ENCODE data around the gene MTAP.

The MTAP gene

DNA sequence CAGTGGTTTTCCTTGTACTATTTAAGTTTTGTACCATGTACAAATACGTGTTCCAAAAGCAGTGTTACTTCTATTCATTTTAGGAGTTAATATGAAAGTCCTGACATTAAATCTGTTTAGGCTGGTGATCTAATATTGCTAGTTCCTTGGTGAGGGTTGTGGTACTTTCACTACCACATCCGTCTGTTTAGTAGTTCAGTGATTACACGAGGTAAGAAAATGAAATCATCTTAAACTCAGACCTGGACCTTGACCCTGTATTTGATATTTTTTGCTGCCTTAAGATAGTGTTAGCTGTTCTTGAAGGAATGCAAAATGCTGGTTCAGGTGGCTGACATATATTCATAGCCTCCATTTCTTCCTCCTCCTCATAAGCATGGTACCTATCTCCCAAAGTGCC lies 50.3 kb downstream of the MTAP start:
- no peak for DNase-seq (ENCODE audit: low spot score)

DNA sequence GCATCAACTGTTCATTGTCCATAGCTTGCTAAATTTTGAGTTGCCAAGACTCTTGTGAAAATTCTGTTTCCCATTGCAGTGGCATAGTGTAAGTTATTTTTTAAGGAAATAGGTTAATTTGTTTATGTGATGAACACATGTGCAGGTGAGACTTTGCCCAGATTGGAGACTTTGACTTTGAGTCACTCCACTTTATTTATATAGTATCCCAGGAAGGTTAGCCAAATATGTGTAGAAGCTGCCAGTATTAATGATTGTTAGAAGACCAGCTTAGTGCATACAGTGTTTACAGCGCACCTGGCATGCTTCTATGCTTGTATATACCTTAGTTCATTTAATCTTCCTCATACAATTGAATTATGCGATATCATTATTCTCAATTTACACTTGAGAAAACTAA lies 51.0 kb downstream of the MTAP start:
- DNase-seq (ENCODE audit: low spot score) = no peak

DNA sequence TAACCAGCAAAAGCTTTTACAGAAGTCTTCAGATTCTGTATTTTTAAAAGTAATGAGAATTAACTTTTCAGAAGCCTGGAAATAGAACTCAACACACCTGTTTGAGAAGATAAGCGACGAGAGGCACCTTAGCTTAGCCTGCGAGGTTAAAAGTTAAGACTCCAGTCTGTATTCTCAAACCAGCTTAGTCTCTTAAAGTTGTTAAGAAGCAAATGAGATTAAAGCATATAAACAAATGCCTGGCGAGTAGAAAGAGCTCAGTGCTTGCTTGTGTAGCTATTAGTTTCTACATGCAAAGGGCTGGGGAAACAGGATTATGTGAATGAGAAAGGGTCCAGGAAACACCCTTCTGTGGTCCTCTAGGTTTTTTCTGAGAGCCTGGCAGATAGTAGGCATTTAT lies 51.7 kb downstream of the MTAP start:
- no peak for DNase-seq (ENCODE audit: low spot score)

DNA sequence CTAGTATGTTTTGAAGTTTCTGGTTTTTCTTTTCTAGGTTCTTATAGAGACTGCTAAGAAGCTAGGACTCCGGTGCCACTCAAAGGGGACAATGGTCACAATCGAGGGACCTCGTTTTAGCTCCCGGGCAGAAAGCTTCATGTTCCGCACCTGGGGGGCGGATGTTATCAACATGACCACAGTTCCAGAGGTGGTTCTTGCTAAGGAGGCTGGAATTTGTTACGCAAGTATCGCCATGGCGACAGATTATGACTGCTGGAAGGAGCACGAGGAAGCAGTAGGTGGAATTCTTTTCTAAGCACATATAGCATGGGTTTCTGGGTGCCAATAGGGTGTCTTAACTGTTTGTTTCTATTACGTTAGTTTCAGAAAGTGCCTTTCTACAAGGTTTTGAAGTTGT lies 52.2 kb downstream of the MTAP start:
- DNase-seq (ENCODE audit: low spot score) = no peak

DNA sequence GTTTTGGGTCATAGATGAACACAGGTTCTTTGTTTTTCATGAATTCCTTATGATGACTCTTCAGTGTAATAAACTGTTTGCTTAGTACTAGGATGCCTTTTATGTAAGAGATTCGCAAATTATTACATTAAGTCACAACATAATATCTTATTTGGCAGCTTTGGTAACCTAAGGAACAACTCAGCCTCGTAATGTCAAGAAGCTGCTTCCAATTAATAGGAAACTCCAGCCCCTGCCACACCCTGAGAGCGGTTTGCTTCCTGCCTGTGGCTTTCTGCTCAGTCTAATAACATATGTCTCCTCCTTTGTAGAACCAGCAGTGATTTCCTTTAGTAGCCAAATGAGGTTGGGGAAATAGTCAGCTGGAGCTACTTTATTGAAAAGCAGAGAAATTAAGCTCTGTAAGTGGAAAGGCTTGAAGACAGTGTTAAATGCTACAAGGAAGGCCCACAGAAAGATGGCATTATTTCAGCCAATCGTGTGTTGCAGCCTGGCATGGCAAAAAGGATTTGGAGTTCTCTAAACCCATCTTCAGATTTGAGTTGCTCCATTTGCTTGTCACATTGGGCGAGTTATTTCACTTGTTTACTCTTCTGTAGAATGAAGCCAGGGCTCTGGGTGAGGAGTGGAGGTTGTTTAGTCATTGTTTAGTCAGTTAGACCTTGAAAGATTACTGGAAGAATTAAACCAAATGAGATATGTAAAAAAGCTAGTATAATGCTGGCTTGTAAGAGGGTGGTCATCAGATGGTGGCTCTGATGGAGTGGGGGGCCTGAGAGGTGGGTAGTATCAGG lies 54.1 kb downstream of the MTAP start:
- DNase-seq (ENCODE audit: low spot score) = peak; percentile 77

DNA sequence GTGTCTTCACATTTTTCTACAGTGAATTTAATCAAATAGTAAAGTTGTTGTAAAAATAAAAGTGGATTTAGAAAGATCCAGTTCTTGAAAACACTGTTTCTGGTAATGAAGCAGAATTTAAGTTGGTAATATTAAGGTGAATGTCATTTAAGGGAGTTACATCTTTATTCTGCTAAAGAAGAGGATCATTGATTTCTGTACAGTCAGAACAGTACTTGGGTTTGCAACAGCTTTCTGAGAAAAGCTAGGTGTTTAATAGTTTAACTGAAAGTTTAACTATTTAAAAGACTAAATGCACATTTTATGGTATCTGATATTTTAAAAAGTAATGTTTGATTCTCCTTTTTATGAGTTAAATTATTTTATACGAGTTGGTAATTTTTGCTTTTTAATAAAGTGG lies 60.4 kb downstream of the MTAP start:
- no peak for DNase-seq (ENCODE audit: low spot score)

DNA sequence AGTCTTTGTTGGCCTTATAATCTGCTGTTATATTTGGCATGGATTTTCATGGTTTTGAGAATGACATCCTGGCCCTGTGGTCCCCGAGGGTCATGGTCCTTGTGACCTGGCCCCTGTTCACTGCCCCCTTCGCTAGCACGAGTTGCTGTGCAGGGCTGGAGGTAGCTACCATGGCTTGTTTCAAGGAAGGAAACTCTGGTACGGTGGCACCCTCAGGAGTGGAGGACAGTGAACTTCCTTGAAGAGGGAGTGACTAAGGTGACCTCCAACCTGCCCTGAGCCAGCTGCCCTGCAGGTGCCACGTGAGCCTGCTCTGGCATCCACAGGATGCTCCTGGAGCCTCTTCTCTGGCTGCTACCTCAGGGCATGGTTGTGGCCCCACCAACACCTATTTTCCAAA lies 62.1 kb downstream of the MTAP start:
- DNase-seq (ENCODE audit: low spot score) = no peak

DNA sequence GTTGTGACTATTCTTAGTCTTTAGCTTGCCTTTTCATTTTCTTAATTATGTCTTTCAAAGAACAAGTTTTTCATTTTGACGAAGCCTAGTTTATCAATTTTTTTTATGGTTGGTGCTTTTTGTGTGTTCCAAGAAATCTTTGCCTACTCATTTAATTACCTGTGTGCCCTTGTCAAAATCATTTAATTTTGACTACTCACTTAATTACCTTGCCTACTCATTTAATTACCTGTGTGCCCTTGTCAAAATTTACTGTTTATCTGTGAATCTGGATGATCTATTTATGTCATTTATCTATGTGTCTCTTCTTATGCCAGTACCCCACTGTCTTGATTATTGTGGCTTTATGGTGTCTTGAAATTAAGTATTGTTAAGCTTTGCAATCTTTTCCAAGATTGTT lies 63.9 kb downstream of the MTAP start:
- no peak for DNase-seq (ENCODE audit: low spot score)

DNA sequence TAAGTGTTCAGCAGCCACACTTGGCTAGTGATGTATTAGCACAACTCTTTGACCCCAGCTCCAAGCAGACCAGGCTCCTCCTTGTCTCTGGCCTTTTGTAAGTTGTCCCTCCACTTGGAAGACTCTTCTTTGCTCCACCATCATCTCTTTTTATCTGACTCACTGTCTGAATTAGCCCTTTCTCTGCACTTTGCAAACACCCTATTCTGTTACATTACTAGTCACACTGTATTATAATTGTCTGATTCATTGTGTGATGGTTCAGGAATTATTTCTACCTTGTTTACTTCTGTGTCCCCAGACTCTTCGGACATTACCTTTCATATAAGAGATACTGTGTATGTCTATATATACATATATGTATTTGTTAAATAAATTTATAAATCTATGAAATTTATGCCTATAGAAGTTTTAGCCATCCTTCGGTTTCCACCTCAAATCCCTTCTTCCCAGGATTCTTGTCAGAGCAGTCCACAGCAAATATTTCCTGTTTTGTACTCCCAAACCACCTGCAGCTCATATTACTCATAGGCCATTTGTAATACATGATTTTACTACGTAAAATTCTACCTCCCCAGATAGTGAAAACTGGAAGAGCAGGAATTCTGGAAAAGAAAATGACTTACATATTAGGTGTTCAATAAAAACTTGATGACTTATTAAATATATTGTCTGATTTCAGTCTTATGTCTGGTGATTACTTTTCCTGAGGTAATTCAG lies 69.0 kb downstream of the MTAP start:
- no peak for DNase-seq (ENCODE audit: low spot score)

DNA sequence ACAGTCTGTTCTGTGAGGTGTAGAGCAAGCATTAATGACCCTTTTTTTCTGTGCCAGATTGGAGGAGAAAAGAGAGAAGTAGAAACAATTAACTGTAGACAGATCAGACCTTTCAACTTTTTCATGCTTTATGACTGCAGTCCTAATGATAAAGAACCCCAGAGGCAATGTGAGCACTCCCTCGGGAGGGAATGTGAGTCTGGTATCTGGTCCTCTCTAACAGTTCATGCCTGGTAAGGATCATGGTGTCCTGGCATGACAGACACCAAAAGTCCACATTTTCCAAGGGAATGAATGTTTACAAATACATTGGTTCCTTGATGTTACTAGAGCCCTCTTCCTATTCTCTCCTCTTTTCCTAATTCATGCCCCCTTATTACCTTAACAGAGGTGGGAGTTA lies 70.3 kb downstream of the MTAP start:
- no peak for DNase-seq (ENCODE audit: low spot score)

DNA sequence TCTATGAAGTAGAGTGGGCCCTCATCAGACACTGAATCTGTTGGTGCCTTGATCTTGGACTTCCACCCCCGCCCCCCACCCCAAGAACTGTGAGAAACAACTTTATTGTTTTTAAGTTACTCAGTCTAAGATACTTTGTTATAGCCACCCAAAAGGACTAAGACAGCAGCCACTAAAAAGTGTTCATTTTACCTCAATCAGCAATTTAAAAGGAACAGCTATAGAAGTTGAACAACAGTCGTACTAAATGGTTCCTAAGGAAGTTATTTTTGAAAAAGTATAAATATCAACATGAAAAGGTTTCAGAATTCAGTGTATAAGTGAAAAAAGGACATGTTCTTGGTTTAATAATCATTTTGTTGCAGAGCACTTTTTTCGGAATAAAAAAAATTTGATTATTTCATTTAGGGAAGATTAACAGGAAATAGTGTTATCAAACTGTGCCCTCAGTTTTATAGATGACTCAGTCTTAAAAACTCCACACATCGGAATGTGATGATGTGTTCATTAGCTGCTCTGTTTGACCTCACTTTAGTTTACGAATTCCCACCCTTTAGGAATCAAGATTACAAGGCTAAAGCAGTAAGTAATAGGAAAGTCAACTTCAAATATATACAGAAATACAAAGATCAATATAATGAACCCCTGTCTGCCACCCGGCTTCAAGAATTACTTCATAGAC lies 71.2 kb downstream of the MTAP start:
- peak; percentile 39 for DNase-seq (ENCODE audit: low spot score)

DNA sequence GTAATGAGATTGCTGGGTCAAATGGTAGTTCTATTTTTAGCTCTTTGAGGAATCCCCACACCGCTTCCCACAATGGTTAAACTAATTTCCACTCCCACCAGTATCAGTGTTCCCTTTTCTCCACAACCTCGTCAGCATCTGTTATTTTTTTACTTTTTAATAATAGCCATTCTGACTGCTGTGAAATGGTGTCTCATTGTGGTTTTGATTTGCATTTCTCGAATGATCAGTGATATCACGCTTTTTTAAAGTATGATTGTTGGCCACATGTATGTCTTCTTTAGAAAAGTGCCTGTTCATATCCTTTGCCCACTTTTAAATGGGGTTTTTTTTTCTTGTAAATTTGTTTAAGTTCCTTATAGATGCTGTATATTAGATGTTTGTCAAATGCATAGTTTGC lies 73.5 kb downstream of the MTAP start:
- DNase-seq (ENCODE audit: low spot score) = no peak

DNA sequence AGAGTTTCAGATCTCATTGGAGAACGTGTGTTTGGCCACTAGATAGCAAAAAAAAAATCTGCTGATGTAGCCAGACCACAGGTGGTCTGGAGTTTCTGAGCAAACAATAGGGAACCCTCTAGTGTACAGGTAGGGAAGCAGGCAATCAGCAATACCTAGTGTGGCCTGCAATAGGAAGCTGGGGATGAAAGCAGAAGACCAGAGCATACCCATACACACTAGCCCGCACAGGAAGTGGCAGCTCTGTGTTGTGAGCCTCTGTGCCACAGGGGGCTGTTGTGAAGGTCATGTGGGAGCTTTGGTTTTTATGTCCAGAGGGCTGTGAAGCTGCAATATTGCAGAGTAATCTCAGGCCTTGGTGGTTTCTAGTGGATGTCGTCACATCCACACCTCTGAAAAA lies 81.2 kb downstream of the MTAP start:
- DNase-seq (ENCODE audit: low spot score) = no peak

DNA sequence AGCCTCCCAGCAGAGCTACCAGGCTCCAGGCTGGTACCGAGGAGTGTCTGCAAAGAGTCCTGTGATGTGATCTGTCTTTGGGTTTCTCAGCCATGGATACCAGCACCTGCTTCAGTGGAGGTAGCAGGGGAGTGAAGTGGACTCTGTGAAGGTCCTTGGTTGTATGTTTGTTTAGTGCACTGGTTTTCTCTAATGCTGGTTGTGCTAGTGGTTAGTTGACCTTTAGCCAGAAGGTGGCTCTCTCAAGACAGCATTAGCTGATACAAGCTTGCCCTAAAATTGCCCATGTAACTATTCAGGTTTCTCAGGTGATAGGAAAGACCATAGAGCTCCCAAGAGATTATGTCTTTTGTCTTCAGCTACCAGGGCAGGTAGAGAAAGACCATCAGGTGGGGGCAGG lies 87.2 kb downstream of the MTAP start:
- no peak for DNase-seq (ENCODE audit: low spot score)

DNA sequence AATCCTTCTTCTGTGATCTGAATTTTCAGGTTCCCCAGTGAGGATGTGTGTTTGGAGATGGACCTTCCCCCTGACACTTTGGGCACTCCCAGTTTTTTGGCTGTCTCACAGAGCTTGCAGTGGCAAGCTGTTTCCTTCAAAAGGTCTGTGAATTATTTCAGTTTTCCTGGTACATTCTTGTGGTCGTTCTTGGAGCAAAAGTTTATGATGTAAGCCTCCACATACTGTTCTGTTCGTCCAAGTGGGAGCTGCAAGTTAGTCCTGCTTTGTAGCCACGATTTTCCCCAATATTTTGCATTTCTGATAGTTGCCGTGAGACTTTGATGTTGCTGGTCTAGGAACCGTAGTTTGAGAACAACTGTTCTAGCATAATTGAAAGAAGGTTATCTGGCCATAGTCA lies 88.3 kb downstream of the MTAP start:
- no peak for DNase-seq (ENCODE audit: low spot score)

DNA sequence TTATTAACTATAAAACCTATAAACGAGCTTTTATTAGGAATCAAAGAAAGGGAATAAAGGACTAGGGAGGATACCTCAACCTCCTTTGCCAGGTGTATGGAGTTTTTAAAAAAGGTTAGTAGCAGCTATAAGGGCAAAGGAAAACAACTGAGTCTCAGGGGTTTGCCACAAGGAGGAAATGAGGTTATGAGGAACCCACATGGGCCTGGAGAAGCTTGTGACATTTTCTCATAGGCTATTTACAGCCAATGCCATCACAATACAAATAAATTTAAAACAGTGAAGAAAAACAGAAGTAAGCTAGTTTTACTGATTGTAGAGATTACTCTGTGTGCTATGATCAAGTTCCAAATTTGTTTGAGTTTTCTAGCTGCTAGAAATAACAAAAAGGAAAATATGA lies 99.1 kb downstream of the MTAP start:
- DNase-seq (ENCODE audit: low spot score) = no peak

DNA sequence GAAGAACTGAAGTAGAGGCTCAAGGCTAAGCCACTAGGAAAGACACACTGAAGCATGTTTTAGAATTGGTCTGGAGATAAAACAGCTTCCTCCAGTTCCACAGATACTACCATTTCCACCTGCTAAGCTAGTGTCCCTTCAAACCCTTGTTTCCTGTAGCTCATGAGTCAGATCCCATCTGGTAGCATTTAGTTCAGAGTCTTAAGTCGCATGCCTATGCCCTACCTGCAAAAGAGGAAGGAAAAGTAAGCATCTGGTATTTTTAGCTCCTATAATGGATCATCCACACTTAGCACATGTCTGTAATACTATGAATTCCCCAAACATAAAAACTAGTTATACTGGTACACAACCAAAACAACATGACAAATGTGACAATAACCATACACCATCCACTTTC lies 99.7 kb downstream of the MTAP start:
- no peak for DNase-seq (ENCODE audit: low spot score)

DNA sequence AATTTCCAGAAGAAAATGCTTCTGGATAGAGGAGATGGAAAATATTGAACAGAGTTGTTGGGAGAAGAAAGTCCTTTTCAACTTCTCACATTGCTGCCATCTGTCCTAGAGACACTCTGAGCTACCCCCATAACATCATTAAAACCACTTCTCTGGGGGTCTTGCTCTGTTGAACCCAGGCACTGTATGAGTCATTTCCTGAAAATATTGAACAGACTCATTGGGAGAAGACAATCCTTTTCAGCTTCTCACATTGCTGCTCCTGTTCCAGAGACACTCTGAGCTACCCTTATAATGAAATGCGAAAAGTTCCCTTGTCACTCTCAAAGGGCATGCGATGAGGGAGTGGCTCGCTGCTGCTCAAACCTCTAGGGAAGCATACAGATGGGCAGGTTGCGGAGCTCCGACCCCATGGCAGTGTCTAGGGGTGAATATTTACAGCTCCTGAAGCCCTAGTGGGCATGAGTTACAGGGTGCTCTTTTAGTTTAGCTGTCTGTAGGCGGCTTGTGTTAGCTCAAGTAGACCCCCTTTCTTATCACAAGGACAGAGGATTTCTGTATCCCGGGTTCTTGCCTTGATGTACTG lies 101.0 kb downstream of the MTAP start:
- DNase-seq (ENCODE audit: low spot score) = no peak

DNA sequence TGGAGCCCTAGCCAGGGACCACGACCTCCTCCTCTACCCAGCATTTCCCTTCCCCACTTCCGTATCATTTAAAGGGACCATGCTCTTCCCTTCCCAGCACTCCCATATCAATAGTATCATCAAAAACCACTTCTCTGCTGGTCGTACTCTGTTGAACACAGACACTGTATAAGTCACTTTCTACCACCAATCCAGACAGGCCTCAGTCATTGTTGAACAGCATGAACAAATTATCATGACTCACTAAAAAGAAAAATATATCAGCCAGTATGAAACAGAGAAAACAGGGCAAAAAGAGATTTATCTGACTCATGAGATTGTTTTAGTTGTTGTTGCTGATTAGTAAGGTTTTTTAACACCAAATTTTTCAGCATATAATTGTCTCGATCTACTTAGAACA lies 101.9 kb downstream of the MTAP start:
- DNase-seq (ENCODE audit: low spot score) = peak; percentile 36

DNA sequence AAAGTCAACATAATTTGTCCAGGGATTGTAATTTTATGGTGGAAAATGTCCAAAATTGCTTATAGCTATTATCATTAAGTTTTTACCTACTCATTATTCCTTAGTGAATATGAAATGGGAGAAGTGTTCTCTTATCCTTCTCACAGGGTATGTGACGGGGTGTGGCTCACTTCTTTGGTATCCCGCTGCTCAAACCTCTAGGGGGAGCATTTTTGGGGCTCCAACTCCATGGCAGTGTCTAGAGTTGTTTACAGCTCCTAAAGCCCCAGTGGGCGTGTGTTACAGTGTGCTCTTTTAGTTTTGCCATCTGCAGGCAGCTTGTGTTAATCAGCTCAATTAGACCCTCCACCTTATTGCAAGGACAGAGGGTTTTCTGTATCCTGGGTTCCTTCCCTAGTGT lies 102.3 kb downstream of the MTAP start:
- DNase-seq (ENCODE audit: low spot score) = no peak

DNA sequence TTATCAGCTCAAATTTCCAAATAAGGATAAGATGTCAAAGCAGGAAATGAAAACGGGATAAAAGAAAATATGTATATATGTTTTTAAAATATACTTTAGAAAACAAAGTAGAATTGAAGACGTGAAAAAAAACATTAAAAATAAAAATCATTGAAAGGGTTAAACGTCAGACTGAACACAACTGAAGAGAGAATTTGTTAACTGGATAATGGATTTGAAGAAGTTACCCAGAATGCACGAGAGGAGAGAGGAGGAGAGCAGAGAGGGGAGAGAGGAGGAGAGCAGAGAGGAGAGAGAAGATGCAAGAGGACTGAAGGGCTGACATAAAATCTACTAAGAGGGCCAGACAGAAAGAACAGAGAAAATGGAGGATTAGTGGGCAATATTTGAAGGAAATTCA lies 103.8 kb downstream of the MTAP start:
- no peak for DNase-seq (ENCODE audit: low spot score)

DNA sequence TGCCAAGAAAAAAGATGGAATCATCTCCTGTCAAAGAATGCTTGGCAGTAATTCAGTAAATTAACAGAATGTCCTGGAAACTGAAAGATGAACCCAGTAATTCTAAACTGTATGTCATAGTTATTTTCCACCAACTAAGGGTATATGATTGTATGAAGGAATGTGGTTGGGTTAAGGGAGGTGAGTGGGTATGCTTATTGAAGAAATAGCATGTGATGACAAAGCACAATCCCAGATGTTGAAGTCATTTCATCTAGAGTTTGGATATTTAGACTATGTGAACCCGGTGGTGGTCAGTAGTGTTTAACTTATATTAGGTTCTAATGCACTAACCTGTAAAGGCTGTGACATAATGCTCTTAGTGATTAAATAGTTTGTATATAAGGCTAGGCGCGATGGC lies 104.4 kb downstream of the MTAP start:
- no peak for DNase-seq (ENCODE audit: low spot score)
